ENCODE data around the gene NUP93. TPM values are rescaled to one million over a fixed set of nuclear protein-coding genes. Genes with fewer than 3 reads are reported as not detected.

Gene NUP93
- total and polyA plus RNA-seq, 2 donors from 2014 or later: 34.8 to 48.8 TPM

- no peak for TF ChIP-seq CTCF (IDR thresholded peaks at IDR 0.05; ENCODE audit: borderline replicate concordance, extremely low read depth, insufficient read depth)
- intact Hi-C loops (cut with DNase I): no loop called here
- DNase-seq (no peak), FAIRE-seq (no peak)
- Histone ChIP-seq H3K9me3 (ENCODE audit: control insufficient read depth in 2 of 3, insufficient read depth in 1 of 3, low read length in 3 of 3) (no peaks in the 10 kb centered on the region), H3K4me3 (ENCODE audit: low read length in 3 of 3) (no peak overlapping the region), H3K4me1 (ENCODE audit: control insufficient read depth in 2 of 3, insufficient read depth in 2 of 3, low read depth in 1 of 3, low read length in 3 of 3) (peaks cover 0 to 6% (median 0%) of the 10 kb centered on the region in 3 donors), H3K36me3 (ENCODE audit: control insufficient read depth in 2 of 3, insufficient read depth in 3 of 3, low read length in 3 of 3) (no peaks in the 10 kb centered on the region), H3K9ac (ENCODE audit: low read length in 3 of 3) (no peak overlapping the region), H3K27ac (ENCODE audit: low read depth in 2 of 2, low read length in 2 of 2) (no peak overlapping the region), H3K27me3 (ENCODE audit: control insufficient read depth, insufficient read depth, low read length) (no peaks in the 10 kb centered on the region)
These were observed 67.9 kb downstream of the NUP93 start for GRCh38 chr16:56797861-56798260.

GRCh38 chr16:56798955-56799354 is 69.0 kb downstream of the NUP93 start:
- intact Hi-C loops (cut with DNase I): no loop called here
- no peaks in the 10 kb centered on the region for H3K36me3 ChIP-seq (ENCODE audit: control insufficient read depth in 2 of 3, insufficient read depth in 3 of 3, low read length in 3 of 3)

GRCh38 chr16:56800355-56800754 is 70.4 kb downstream of the NUP93 start:
- no peak for TF ChIP-seq CTCF (IDR thresholded peaks at IDR 0.05; ENCODE audit: borderline replicate concordance, extremely low read depth, insufficient read depth)
- H3K9me3 ChIP-seq (ENCODE audit: control insufficient read depth in 2 of 3, insufficient read depth in 1 of 3, low read length in 3 of 3): no peaks in the 10 kb centered on the region
- FAIRE-seq (no peak), DNase-seq (no peak)
- H3K36me3 ChIP-seq (ENCODE audit: control insufficient read depth in 2 of 3, insufficient read depth in 3 of 3, low read length in 3 of 3): no peaks in the 10 kb centered on the region
- intact Hi-C loops (cut with DNase I): no loop called here
- H3K4me1 ChIP-seq (ENCODE audit: control insufficient read depth in 2 of 3, insufficient read depth in 2 of 3, low read depth in 1 of 3, low read length in 3 of 3): peaks cover 0 to 6% (median 0%) of the 10 kb centered on the region in 3 donors
- no peak overlapping the region for H3K27ac ChIP-seq (ENCODE audit: low read depth in 2 of 2, low read length in 2 of 2)
- no peak overlapping the region for H3K4me3 ChIP-seq (ENCODE audit: low read length in 3 of 3)
- no peak overlapping the region for H3K9ac ChIP-seq (ENCODE audit: low read length in 3 of 3)
- no peaks in the 10 kb centered on the region for H3K27me3 ChIP-seq (ENCODE audit: control insufficient read depth, insufficient read depth, low read length)

More at GRCh38 chr16:56798955-56799354, 69.0 kb downstream of the NUP93 start:
- H3K27me3 ChIP-seq (ENCODE audit: control insufficient read depth, insufficient read depth, low read length): no peaks in the 10 kb centered on the region
- no peaks in the 10 kb centered on the region for H3K9me3 ChIP-seq (ENCODE audit: control insufficient read depth in 2 of 3, insufficient read depth in 1 of 3, low read length in 3 of 3)
- TF ChIP-seq CTCF (IDR thresholded peaks at IDR 0.05; ENCODE audit: borderline replicate concordance, extremely low read depth, insufficient read depth): no peak
- no peak overlapping the region for H3K9ac ChIP-seq (ENCODE audit: low read length in 3 of 3)
- no peak overlapping the region for H3K27ac ChIP-seq (ENCODE audit: low read depth in 2 of 2, low read length in 2 of 2)
- H3K4me1 ChIP-seq (ENCODE audit: control insufficient read depth in 2 of 3, insufficient read depth in 2 of 3, low read depth in 1 of 3, low read length in 3 of 3): peaks cover 0 to 6% (median 0%) of the 10 kb centered on the region in 3 donors
- no peak for FAIRE-seq
- no peak overlapping the region for H3K4me3 ChIP-seq (ENCODE audit: low read length in 3 of 3)
- no peak for DNase-seq

- Histone ChIP-seq H3K4me1 (ENCODE audit: control insufficient read depth in 2 of 3, insufficient read depth in 2 of 3, low read depth in 1 of 3, low read length in 3 of 3) (peaks cover 0 to 6% (median 0%) of the 10 kb centered on the region in 3 donors), H3K9me3 (ENCODE audit: control insufficient read depth in 2 of 3, insufficient read depth in 1 of 3, low read length in 3 of 3) (no peaks in the 10 kb centered on the region), H3K27me3 (ENCODE audit: control insufficient read depth, insufficient read depth, low read length) (no peaks in the 10 kb centered on the region), H3K27ac (ENCODE audit: low read depth in 2 of 2, low read length in 2 of 2) (no peak overlapping the region), H3K4me3 (ENCODE audit: low read length in 3 of 3) (no peak overlapping the region), H3K9ac (ENCODE audit: low read length in 3 of 3) (no peak overlapping the region), H3K36me3 (ENCODE audit: control insufficient read depth in 2 of 3, insufficient read depth in 3 of 3, low read length in 3 of 3) (peaks cover 0 to 9% (median 0%) of the 10 kb centered on the region in 3 donors)
- DNase-seq (no peak), FAIRE-seq (no peak)
- intact Hi-C loops (cut with DNase I): no loop called here
- TF ChIP-seq CTCF (IDR thresholded peaks at IDR 0.05; ENCODE audit: borderline replicate concordance, extremely low read depth, insufficient read depth): no peak
These were observed 71.8 kb downstream of the NUP93 start for GRCh38 chr16:56801762-56802161.
